Non-pigmented ciliary epithelial cell (primary cell): ENCODE measurements around the gene KAZN.

Source experiments
- DNase-seq: peaks from one replicate; pipeline ENCODE4 v3.0.0-alpha.2; 2010; ENCODE audit warnings: low read depth

Gene KAZN

GRCh38 chr1:14987829-14988603, 389.5 kb downstream of the KAZN start:
- no peak for DNase-seq

- DNase-seq, result no peak
These were observed 390.2 kb downstream of the KAZN start for GRCh38 chr1:14988636-14989035.

GRCh38 chr1:14989931-14990728, 391.6 kb downstream of the KAZN start:
- no peak for DNase-seq

- no peak for DNase-seq
These were observed 394.9 kb downstream of the KAZN start for GRCh38 chr1:14993414-14993813.

- DNase-seq, result no peak
These were observed 395.7 kb downstream of the KAZN start for GRCh38 chr1:14994148-14994547.

GRCh38 chr1:14994841-14995437, 396.5 kb downstream of the KAZN start:
- no peak for DNase-seq

GRCh38 chr1:14996133-14997050, 397.9 kb downstream of the KAZN start:
- no peak for DNase-seq

- no peak for DNase-seq
These were observed 399.3 kb downstream of the KAZN start for GRCh38 chr1:14997646-14998276.

GRCh38 chr1:14999441-14999840, 401.0 kb downstream of the KAZN start:
- DNase-seq, result no peak

GRCh38 chr1:15000030-15000429, 401.5 kb downstream of the KAZN start:
- no peak for DNase-seq

GRCh38 chr1:15000671-15001070, 402.2 kb downstream of the KAZN start:
- no peak for DNase-seq

- DNase-seq, result no peak
These were observed 402.9 kb downstream of the KAZN start for GRCh38 chr1:15001317-15001915.

GRCh38 chr1:15002325-15002724, 403.8 kb downstream of the KAZN start:
- DNase-seq, result no peak

- DNase-seq, result no peak
These were observed 405.9 kb downstream of the KAZN start for GRCh38 chr1:15004396-15004795.

- DNase-seq, result no peak
These were observed 406.6 kb downstream of the KAZN start for GRCh38 chr1:15005116-15005515.

- no peak for DNase-seq
These were observed 408.9 kb downstream of the KAZN start for GRCh38 chr1:15007368-15007767.

GRCh38 chr1:15007842-15008241, 409.4 kb downstream of the KAZN start:
- DNase-seq, result no peak

GRCh38 chr1:15008783-15009729, 410.6 kb downstream of the KAZN start:
- no peak for DNase-seq

GRCh38 chr1:15011160-15011559, 412.7 kb downstream of the KAZN start:
- no peak for DNase-seq

GRCh38 chr1:15011661-15012060, 413.2 kb downstream of the KAZN start:
- DNase-seq, result no peak
